NCI-H1417 treated with DMSO at 0.1 percent for 48 hours (cell line): Measurements from ENCODE around the gene USH1G.
A peak's percentile ranks its signal among the peaks of the same experiment; 100 is the strongest.
"Not testable (repeated sequence)": the region's sequence is repeated elsewhere in the genome, so short reads cannot be mapped to it uniquely, and the experiment has no call there.

ENCODE experiments used
- DNase-seq: peaks from one replicate; lab custom pipeline; 2025; lab: John Stamatoyannopoulos, UW

The USH1G gene

DNA sequence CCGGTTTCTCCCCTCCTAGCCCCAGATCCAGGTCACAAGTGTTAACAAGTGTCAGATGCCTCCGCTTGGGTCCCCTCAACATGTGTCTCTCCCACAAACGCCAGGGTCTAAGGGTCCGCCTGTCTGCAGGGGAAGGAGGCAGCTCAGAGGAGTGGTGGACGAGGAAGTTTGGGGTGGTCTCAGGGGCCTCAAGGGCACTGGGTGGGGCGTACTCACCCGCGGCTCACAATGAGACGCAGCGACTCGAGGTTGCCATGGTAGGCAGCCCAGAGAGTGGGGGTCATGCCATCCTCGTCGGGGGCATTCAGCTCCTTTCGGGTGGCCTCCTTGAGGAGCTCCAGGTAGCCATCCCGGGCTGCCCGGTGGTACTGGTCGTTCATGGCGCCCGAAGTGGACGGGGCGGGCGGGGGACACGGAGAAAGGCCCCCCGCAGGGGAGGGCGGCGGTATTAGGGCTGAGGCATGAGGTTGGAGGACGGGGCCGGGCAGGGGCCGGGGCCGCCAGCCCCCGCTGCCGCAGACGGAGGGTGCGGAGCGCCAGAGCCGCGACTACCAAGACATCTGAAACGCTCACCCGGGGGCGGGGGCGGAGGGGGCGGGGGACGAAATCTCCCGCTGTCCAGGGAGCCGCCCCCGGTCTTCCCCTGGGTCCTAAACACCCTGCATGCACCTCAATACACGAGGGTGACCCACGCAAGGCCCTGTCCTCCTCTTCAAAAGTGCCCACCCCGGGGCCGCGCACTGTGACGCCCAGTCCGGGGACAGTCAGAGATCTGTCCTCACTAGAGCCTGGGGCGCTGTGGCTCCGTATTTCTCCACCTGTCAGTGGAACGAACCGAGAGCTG is at the start of gene USH1G:
Gene USH1G, minus strand, starts transcription at position 562 of the 844 bp plus-strand sequence. Its CDS starts 182 bp downstream, at position 380.
- no peak for DNase-seq

DNA sequence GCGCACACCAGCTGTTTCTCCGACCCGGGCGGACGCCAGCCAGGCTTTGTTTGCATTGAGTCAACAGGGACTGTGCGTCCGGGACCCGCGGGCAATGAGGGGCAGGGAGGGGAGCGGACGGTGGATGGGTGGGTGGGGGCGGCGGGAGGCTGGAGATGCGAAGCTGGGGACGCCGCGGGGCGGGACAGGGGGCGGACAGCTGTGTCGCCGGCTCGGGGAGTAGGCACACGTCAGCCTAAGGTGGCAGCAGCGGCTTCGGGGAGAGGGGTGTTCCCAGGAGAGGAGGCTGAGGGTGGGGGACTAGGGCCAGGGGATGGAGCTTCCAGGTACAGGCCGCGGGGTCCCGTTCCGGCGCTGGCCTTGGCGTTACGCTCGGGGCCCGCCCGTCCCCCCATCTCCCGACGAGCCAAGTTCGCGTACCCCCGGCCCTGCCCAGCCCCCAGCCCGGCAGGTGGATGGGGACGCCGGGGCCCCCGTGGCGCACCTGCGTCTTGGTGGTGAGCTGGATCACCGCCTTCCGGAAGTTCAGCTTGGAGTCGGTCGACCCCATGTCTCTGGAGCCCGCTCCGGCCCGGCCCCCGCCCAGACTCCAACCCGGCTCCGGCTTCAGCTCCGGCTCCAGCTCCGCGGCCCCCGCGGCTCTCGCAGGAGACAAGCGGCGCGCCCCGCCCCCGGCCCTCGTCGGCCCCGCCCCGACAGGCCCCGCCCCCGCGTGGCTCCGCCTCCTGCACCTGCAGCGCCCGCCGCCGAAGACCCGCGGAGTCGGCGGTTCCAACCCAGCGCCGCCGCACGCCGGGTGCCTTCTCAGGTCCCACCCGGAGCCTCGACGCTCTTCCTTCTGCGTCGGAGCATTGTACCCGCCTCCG is 49.3 kb upstream of the USH1G start, which contains the start of gene HID1:
Gene HID1, minus strand, starts transcription at position 653 of the 866 bp plus-strand sequence. Its CDS starts 103 bp downstream, at position 550.
- DNase-seq = no peak

DNA sequence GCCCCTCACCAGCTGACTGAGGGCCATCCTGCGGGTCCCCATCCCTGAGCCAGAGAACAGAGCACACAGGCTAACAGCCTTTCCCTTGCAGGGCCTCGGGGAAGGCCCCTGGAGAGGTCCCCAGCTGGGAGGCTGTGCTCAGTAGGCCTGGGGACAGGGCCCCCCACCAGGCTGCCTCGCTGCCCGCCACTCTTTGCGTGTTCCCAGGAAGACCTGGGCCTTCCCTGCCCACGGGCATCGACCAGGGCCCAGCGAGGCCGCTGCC is 48.7 kb upstream of the USH1G start:
- DNase-seq = no peak

DNA sequence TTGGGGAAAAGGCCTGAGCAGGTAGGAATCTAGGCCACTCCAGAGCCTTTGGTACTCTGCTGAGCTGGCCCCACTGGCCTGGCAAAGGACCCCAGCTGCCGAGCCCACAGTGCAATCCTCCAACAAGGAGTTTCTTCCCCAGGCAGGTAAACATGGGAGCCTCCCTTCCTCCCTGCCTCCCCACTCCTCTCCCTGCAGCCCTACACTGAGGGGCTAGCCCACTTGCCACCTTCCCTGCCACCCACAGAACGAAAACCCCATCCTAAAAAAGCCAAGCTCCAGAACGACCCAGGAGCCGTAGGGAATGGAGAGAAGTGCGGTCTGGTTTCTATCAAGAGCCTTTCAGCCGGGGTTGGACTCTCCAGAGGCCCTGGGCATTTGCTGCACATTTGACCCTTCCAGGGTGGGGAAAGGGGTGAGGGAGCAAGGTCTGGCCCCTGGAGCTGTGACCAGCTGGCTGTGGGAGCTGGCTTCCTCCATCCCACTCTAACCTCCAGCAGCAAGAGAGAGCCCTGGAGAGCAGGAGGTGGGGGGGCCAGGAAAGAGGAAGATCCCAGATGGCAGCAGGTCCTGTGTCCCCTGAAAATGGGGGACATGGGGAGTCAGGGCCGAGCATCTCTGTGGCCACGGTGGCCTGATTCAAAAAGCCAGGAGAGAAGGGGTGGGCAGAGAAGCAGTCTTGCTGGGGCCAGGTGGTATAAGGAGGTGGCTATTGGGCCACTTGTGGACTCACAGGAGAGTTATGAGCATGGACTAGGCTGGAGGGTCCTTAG is 48.2 kb upstream of the USH1G start:
- no peak for DNase-seq

DNA sequence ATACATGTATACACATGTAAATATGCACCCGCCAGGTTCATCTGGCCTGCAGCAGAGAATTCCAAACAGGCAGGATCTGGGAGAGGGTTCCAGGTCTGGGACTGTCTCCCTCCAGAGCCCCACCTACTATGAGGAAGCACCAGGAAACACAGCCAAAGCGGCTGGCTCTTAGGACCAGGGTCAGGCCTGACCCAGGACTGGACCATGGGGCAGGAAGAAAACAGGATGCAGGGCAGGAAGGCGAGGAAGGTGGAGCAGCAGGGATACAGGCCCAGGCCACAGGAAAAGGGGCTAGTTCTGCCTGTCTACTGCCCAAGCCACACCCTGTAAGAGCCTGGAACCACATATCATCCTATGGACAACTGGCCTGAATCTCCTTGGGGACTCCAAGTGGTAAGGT is 47.3 kb upstream of the USH1G start:
- no peak for DNase-seq

DNA sequence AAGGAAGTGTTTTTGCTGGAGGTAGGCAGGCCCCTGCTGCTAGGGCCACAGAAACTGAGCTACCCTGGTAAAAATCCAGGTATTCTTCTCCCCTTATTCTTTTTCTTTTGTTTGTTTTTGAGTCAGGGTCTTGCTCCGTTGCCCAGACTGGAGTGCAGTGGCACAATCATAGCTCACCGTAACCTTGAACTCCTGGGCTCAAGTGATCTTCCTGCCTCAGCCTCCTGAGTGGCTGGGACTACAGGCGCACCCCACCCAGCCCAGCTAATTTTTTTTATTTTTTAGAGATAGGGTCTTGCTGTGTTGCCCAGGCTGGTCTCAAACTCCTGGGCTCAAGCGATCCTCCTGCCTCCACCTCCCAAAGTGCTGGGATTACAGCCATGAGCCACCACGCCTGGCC is 46.4 kb upstream of the USH1G start:
- DNase-seq = not testable (repeated sequence)

DNA sequence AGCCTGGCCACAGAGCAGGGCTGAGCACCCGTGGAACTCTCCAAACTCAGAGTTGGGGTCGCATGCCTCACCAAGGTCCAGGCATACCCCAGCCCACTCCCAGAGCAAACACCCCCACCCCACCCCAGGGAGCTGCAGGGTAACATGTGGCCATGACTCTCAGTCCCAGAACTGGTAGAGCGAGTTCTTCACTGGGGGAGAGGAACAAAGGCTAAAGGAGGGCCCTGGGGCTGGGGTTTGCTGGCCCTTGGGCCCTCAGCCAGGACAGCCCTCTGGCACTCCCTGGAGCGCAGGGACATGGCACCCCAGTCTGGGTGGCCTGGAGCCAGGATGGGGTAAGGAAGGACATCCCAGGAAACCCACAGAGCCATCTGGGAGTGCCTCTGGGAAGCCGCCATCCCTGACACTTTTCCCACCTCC is 45.3 kb upstream of the USH1G start:
- no peak for DNase-seq

DNA sequence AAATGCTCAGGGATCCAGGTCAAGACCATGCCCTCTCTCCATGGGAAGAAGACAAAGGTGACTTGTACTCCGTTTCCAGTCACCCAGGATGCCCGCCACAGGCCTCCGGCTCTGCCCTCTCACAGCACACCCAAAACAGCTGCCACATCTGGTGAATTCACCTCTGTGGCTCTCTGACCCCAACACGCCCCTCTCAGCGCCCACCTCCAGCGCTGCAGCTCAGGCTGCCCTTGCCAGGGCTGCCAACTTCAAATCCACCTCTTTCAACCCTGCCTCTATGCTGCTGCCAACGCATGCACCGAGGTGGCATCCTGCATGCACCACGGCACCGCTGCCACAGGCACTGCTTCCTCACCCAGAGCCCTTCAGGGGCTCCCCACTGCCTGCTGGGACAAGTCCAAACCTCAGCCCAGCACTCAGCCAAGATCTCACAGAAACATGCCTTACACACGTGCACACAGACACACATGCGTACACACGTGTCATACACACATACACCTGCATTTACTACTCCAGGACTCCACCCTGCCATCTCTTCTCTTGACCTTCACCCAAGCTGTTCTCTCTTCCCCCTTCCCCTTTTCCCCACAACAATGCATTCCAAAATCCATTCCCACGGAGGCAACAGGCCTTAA is 42.0 kb upstream of the USH1G start:
- no peak for DNase-seq

DNA sequence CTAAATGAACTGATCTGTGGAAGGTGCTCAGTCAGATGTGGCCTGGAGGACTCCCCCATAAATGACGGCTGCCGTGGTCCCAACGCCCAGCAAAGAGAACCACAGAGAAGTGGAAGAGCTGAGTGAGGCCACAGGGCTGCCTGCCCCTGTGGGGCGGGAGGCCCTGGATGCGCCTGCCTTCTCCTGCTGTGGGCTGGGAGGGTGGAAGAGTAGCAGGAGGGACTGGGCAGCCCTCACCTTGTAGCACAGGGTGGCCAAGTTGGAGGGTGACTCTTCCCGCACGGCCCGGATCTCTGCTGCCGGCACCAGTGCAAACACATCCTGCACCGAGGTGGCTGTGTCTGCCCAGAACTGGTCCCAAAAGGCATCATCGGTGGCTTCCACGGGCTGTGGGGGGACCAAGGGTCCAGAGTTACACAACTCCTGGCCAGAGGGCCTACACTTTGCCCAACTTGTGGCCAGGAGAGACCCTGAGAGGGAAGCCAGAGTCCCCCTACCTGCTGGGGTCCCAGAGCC is 41.2 kb upstream of the USH1G start:
- no peak for DNase-seq

DNA sequence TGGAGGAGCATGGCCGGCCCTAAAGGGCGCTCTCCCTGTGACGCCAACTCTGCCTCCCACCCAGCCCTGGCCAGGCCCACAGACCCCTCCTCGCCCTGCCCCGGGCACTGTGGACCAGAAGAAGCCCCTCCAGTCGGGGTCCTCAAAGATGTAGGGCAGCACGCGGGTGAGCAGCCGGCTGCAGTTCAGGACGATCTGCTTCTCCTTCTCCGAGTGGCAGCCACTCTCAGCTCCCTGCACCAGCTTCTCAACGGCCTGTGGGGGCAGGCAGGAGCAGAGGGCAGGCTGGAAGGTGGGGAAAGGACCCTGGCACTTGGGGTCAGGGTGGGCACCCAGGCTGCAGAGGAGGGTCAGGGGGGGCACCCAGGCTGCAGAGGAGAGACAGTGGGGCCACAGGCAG is 40.6 kb upstream of the USH1G start:
- DNase-seq = no peak

DNA sequence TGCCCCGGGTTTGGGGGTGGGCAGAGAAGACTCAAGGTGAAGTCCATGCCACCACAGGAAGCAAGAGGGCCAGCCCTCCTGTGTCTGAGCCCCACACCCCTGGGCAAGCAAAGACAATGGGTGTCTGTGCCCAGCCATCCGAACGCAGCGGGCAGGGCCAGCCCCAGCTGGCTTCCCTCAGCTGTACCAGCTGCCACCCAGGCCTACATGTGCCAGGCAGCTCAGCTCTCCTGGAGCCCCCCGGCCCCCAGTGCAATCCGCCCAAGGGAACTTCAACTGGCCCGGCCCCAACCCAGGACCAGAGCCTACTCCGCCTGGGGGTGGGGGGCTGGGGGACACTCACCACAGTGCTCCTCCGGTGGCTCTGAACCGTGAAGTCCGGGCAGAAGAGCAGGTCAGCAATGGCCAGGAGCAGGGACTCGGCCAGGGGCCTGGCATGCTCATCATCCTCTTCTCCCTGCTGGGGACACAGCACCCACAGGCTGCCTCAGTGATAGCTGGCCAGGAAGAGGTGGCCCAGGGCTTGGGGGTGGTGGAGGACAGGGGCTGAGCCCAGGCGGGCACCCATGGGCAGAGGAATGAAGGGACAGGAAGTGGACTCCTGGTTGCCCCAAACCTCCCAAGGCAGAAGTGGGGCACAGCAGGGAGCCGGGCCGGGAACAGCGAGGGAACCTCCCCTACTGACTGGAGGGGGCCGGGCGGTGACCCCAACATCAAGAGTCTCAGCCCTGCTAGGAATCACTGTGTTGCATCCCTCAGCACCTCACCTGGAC is 39.8 kb upstream of the USH1G start:
- no peak for DNase-seq

DNA sequence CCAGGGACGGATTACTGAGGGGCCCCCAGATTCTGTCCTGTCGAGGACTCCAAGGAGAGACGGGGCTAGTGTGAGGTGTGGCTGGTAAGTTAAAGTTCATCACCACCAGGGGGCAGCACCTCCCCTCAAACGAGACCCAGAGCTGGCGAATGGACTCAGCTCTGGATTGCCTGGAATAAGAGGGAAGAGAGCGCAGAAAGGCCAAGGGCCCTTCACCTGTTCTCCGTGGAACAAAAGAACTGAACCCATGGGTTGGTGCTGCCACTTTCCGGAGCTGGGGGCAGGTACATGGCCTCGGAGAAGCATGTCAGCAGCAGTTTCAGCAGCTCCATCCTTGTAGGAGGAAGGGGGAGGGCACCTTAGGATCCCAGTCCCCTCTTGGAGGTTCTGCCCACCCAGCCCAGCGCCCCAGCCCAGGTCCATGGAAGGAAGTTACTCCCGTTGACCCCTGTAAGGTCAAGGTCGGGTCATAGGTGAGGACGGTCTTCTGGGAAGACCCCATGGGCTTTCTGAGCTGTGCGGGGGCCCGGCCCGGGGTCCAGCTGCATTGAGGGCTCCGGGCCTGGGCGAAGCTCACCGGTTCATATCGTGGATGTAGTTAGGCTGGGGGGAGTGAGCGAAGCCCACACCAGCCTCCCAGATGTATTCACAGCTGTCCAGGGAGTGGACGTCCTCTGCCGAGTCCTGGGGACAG is 38.7 kb upstream of the USH1G start:
- DNase-seq = no peak

DNA sequence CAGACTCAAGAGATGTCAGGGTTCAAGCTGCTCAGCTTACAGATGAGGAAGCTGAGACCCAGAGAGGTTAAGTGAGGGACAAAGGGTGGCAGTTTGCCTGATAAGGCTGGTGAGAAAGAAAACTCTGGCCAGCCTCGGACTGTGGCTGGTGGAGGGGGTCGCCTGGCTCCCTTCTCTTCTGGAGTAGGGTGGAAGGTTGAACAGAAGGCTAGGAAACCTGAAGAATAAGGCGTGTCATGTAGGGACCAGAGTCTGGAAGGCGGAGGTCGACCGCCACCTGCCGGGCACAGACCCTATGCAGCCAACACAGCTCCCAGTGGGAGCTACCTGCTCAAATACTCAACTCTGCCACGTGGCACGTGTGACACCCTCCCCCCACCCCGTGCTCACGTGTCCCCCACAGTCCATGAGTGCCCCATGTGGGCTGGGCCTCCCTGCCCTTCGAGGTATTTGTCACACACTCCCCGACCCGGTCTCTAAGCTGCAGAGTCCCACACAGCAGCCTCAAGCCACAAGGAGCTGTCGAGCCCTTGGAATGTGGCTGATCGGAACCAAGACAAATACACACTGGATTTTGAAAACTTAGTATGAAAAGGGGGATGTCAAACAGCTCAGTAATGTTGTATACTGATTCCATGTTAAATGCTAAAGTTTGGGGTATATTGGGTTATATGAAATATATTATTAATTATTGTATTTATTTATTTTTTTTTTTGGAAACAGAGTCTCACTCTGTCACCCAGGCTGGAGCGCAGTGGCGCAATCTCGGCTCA is 37.7 kb upstream of the USH1G start:
- no peak for DNase-seq

DNA sequence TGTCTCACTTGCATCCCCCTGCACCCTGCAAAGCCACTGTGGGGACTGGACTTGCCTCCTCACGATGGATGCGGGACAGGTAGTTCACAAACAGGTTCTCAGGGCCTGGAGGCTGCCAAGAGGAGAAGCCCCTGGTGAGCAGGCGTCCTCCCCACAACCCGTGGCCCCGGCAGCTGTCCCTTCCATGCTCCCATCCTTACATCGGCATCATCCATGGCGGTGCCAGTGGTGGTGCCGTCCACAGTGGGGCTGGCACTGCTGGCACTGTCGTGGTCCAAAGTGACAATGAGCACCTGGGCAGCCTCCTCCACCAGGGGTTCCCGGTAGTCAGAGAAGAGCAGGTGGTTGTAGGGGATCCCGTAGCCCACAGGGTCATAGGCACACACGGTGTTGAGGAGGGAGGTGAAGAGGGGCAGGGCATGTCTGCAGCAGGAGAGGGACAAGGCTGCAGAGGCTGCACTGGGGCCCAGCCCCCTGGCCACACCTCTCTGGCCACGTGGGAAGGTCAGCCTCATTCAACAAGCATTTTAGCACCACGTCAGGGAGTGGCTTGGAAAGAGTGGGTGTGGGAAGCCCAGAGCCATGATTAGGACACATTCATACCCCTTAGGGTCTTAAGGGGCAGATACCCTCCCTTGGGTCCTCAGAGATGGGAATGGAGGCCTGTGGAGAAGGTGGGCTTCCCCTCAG is 36.9 kb upstream of the USH1G start:
- DNase-seq = no peak

DNA sequence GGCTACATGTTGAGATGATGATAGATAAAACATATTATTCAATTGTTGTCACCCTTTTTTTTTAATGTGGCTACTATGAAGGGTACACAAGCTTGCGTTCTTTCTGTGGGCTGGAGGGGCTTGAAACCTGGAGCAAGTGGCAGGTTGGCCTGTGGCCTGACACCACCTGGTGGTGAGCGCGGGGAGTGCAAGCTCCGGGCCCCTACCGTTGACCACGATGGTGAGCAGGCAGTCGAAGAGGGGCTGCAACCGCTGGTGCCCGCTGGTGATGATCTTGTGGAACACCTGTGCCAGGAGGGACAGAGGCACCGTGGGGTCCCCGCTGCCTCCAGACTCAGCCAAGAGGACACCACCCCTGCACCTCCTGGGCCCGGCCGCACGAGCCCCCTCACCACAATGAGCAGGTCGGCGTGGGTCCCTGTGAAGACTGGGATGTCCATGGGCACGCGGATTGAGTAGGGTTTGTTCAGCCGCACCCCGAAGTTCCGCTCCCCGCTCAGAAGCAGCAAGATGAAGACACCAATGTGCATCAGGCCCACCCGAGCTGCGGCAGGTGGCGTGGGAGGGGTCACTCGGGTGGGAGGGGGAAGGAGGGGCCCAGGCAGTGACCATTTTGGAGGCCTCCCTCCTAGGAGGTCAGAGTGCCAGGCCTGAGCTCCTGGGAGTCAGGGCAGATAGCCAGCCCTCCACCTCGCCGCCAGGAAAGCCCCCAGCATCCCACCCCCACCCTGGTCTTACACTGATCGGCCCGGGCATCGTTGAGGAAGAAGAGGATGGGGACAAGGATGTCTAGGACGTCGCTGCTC is 35.1 kb upstream of the USH1G start:
- DNase-seq = peak; percentile 19

DNA sequence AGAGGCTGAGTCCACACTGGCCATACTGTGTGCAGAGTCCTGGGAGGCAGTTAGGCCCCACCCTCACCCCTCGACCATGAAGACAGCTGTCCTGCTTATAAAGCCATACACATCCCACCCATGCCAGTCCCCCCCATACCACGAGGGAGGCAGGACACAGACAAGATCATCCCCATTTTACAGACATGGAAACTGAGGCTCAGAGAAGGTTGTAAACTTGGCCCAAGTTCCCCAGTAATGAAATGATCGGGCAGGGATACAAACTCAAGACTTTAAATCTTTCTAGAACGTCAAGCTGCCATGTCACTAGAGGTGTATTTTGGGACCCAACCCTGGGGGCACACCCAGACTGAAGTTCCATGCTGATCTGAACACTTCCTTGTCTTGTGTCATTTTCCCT is 33.0 kb upstream of the USH1G start:
- DNase-seq = no peak

DNA sequence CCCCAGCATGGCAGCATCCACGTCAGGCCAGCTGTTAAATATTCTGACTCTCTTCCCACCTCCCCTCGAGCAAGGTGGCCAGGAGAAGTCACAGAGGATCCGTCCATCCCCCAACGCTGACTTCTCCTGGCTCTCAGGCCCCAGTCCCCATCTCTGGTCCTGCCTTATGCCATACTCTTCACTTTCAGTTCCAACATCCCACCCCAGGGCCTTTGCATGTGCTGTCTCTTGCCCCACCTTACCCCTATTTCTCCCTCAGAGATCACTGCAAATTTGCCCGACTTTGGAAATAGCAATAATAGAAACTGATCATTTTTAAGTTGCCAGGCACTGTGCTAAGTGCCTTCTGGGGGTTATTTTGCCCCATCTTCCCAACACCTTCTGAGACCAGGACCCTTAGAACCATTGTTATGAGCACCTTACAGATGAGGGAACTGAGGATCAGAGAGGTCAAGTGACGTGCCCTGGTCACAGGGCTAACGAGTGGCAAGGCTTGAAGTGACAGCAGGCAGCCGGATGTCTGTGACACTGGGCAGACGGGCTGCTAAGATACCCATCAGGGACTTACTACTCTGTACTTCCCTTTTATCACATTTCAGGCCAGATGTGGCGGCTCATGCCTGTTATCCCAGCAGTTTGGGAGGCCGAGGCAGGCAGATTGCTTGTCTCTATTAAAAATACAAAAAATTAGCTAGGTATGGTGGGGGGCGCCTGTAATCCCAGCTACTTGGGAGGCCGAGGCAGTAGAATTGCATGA is 31.8 kb upstream of the USH1G start:
- no peak for DNase-seq
